Fibroblast of pulmonary artery (primary cell): Measurements from ENCODE around the gene AFAP1L1.
A peak's percentile ranks its signal among the peaks of the same experiment; 100 is the strongest.

Experiments
- DNase-seq: peaks from one replicate; pipeline ENCODE4 v3.0.0-alpha.2; 2010; ENCODE audit warnings: low read depth
- H3K4me3 ChIP-seq: replicated peaks from 2 replicates; pipeline ENCODE4 v1.5.1; 2011; ENCODE audit warnings: low read depth, mild to moderate bottlenecking, control low read depth, low read length, moderate library complexity
- CTCF ChIP-seq: IDR thresholded peaks from 2 replicates; pipeline ENCODE4 v1.5.1; 2011; ENCODE audit warnings: mild to moderate bottlenecking, control low read depth, low read length, inconsistent platforms; ENCODE audit errors: missing control alignments

AFAP1L1 gene

DNA sequence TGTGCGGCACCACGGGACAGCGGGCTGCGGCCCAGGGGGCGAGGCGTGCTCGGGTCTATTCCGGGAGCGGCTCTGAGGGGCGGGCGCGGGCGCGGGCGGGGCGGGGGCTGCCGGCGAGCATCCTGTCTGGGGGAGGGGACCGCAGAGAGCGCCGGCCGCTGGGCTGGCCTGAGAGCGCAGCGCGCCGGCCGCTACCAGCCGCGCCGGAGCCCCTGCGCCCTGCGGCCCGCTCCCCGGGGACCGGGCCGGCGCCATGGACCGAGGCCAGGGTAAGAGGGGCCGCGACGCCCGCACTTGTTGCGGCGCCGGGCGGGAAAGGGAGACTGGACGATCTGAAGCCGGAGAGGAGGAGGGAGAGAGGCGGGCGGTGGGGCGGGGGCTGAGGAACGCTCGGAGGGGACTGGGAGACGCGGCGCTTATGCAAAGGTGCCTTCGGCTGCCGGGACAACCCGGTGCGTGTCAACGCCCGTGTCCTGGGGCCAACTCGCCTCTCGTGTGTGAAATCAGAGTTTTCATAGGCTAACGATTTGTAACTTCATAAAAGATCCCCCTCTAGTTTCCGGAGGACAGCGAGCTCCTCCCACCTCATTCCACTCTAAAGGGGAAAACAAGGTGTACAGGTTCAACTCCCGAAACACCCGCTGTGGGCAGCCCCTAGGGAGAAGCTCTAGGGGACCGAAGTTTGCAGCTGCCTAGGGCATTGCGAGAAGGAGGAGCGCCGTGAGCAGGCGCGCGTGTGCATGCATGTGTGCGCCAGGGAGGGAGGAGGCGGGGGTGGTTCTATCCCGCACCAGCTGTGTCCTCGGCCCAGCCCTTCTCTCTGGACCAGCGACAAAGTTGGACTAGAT is at the start of gene AFAP1L1:
Gene AFAP1L1, plus strand, starts transcription at position 144 of the 848 bp plus-strand sequence. Its CDS starts 110 bp downstream, at position 254.
- peak; percentile 59 for DNase-seq
- no peak for TF ChIP-seq CTCF
- peak within 1 kb of the TSS; percentile 73 for H3K4me3 ChIP-seq

DNA sequence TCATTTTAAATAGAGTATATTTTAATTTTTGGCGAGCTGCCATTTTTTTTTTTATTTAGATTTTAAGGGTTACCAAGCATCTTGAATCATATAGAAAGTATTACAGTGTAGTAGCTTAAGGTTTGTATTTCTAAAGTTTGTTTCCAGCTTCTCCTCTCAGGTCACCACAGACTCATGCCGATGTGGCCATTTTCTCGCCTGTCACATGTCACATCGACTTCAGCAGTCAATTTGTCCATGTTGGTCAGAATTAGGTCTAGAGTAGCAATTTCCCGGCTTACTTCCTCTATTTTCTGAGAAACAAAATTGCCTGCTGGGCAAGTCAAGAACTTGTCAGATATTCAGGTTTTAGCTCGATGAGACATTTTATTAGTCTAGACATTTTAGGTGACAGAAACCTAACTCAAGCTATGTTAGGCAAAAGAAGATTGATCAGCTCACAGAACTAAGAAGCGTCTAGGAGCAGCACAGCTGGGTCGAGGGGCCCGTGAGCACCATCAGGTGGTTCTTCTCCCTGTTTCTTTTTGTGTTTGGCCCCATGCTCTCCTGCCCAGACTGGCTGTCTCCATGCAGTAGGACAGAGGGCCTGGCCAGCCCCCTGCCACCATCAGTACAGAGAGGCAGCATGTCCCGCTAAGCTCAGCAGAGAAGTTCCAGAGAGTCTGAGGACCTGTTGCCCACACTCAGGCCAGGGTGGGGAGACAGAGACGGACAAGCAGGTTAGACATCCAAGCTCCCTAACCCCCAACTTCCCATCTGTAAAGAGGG is 48.4 kb upstream of the AFAP1L1 start:
- no peak for DNase-seq
- H3K4me3 ChIP-seq: no peak overlapping the region
- no peak for TF ChIP-seq CTCF

- no peak overlapping the region for H3K4me3 ChIP-seq
- no peak for TF ChIP-seq CTCF
- DNase-seq: no peak
These were observed 47.4 kb upstream of the AFAP1L1 start for GRCh38 chr5:149224282-149224681.

DNA sequence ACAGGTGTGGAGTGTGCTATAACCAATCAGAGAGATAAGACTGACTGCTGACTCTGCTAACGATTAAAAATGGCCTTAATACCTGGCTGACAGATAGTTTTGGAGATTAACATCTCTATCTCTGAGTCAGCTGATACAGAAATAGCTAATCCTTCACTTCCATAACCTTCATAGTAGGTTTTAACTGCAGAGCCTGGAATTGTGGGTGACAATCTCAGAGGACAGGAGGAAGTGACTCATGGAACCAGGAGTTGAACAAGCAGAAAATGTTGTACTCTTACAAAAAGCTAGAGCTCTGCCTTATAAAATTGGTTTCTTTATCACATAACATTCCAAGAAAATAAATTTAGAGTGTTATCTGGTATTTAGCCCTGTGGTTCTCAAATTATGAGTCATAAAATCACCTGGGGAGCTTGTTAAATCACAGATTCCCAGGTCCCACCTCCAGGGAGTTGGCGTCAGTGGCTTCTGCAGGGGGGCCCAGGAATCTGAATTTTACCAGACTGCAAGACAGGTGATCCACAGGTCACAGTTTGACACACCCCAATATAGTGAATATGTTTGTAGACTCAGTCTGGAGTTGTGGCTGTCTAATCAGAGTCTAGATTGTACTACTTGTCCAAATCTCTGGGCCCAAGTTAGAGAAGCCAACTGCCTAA is 44.4 kb upstream of the AFAP1L1 start:
- TF ChIP-seq CTCF: no peak
- H3K4me3 ChIP-seq: no peak overlapping the region
- DNase-seq: peak; percentile 60

DNA sequence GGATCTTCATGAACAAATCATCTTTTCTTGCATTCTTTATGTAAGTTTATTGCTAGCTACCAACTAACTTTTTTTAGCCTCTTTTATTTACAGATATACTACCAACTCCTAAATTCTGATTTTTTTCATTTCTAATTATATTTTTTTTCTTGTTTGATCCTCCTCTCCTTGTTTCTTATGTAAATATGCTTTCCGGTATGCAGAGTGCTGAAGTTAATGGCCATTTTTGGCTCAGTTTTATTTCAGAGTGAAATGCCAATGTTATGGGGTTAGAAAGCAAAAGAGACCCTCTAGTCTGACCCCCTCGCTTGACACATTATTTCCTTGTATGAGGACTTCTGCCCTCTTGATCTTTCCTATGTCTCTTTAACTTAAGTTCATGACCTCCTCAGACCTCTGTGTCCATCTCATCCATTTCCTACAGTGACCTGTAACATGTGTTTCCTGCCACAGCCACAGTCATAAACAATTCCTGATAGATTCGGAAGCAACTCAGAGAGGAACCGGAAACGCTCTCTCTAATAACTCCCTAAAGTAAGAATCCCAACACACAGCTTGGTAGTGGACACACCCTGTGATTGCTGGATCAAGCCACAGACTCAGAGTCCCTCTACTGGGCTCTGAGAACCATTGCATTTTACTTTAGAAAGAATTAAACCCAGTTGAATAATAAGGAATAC is 42.9 kb upstream of the AFAP1L1 start:
- H3K4me3 ChIP-seq: no peak overlapping the region
- TF ChIP-seq CTCF: peak; percentile 84
- DNase-seq: peak; percentile 94

DNA sequence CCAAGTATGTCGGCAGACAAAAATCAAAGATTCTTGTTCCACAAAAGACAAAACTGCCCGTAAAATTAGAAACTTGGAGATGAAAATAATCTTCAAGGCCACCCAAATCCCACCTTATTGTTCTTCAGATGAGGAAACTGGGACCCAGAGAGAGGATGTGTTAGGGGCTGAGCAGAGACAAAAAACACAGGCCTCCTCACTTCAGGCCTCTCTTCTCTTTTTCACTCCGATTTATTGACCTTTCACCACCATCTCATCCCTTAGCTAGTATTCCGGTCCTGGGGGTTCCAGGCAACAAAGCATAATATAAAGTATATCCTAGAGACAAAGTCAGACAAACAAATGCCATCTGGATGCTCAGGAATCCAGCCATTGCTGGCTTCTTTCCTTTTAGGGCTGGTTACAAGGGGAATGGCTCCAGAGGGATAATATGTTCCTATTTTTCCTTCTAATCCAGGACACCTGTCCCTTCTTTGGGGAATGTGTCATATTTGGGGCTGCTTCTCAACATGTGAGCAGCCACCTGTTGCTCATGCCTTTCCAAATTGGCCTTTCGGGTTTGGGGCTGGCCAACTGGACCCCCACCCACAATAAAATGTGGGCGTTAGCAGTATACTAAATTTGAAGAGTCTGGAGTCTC is 42.2 kb upstream of the AFAP1L1 start:
- DNase-seq: no peak
- TF ChIP-seq CTCF: no peak
- no peak overlapping the region for H3K4me3 ChIP-seq
